GM23248 (cell line): ENCODE results near the gene MTUS2.

Experiments used
- EZH2 ChIP-seq: fragments of 200-600 bp; sonication (generic); IDR thresholded peaks from 2 replicates; pipeline ENCODE4 v1.6.1; 2018; ENCODE audit warnings: antibody characterized with exemption, mild to moderate bottlenecking; ENCODE audit not compliant: insufficient read depth, poor library complexity, severe bottlenecking
- EZH2phosphoT487 ChIP-seq: fragments of 200-600 bp; sonication (generic); IDR thresholded peaks from 2 replicates; pipeline ENCODE4 v1.6.1; 2018; ENCODE audit warnings: antibody characterized with exemption, moderate library complexity, mild to moderate bottlenecking, low read depth; ENCODE audit not compliant: insufficient read depth

- no peak for TF ChIP-seq EZH2
- TF ChIP-seq EZH2phosphoT487 = no peak
Measured at GRCh38 chr13:29438769-29439168, 618.6 kb downstream of the MTUS2 start.
